Endothelial cell of umbilical vein (primary cell): ENCODE data around the gene ULBP1. TPM values are rescaled to one million over a fixed set of nuclear protein-coding genes. Genes with fewer than 3 reads are reported as not detected.

ENCODE experiments used
- BruUV-seq: library from RNA; stranded (reverse); fragments of 400-500 nt; replicated peaks from 2 replicates; lab custom pipeline; 2021; lab: Mats Ljungman, UMichigan
- CTCF ChIA-PET: fragments of 300-600, 350-600 bp; sonication (Branson Sonifier 250); formaldehyde crosslinking; loops from one replicate; lab custom pipeline; 2021; ENCODE audit warnings: antibody characterized with exemption, inconsistent platforms; lab: Charles Lee
- POLR2A ChIA-PET: fragments of 300-600, 350-600 bp; sonication (Branson Sonifier 250); formaldehyde crosslinking; loops from one replicate; lab custom pipeline; 2021; ENCODE audit warnings: antibody characterized with exemption, inconsistent platforms; lab: Charles Lee
- DNase-seq: peaks from one replicate; pipeline ENCODE4 v3.0.0-alpha.2; 2011; ENCODE audit warnings: low read depth, low spot score
- FAIRE-seq: peaks from 2 replicates; lab custom pipeline; 2011; peaks lifted over from hg19 to GRCh38; lab: Jason Lieb, UNC
- H2AFZ ChIP-seq: 2 replicates; pipeline ENCODE4 v1.6.0; 2012; ENCODE audit warnings: low read depth, low read length, control low read depth, inconsistent platforms
- H3K27ac ChIP-seq: 2 replicates; pipeline ENCODE4 v1.5.1; 2011; ENCODE audit warnings: low read depth, mild to moderate bottlenecking, control low read depth, low read length, moderate library complexity; ENCODE audit not compliant: insufficient read depth
- H3K27me3 ChIP-seq, 2 experiments: 2 replicates each; pipeline versions ENCODE4 v1.6.0 to v1.6.1; 2011; ENCODE audit warnings: low read length in 2 of 2, mixed read lengths in 1 of 2; ENCODE audit not compliant: control insufficient read depth in 2 of 2, insufficient read depth in 2 of 2
- H3K36me3 ChIP-seq, 2 experiments: 2 replicates in 1 of 2; 3 replicates in 1 of 2; pipeline ENCODE4 v1.5.1; 2011; ENCODE audit warnings: low read length in 2 of 2, mild to moderate bottlenecking in 1 of 2, moderate library complexity in 1 of 2; ENCODE audit not compliant: control insufficient read depth in 2 of 2, insufficient read depth in 2 of 2; ENCODE audit errors: extremely low read depth in 1 of 2
- H3K4me1 ChIP-seq: 3 replicates; pipeline ENCODE4 v1.5.1; 2011; ENCODE audit warnings: mild to moderate bottlenecking, low read length; ENCODE audit not compliant: control insufficient read depth, insufficient read depth; ENCODE audit errors: extremely low read depth
- H3K4me2 ChIP-seq: 2 replicates; pipeline ENCODE4 v1.6.1; 2011; ENCODE audit warnings: low read length, control low read depth, mixed read lengths; ENCODE audit not compliant: insufficient read depth
- H3K4me3 ChIP-seq, 3 experiments: fragments of 200-600 bp in 1 of 3; sonication (generic), shearing (Covaris generic) in 1 of 3; replicated peaks in 1 of 3; 2 replicates each; pipeline ENCODE4 v1.5.1; 2011 to 2016; ENCODE audit warnings: control low read depth in 3 of 3, low read length in 3 of 3, mild to moderate bottlenecking in 2 of 3, inconsistent platforms in 1 of 3, low read depth in 1 of 3, moderate library complexity in 1 of 3; ENCODE audit not compliant: insufficient read depth in 1 of 3
- H3K79me2 ChIP-seq: 2 replicates; pipeline ENCODE4 v1.6.0; 2012; ENCODE audit warnings: low read length, inconsistent platforms; ENCODE audit not compliant: control insufficient read depth, insufficient read depth
- H3K9ac ChIP-seq: replicated peaks from 2 replicates; pipeline ENCODE3; 2011; ENCODE audit warnings: low read length, control low read depth; ENCODE audit not compliant: insufficient read depth; ENCODE audit errors: extremely low read depth
- H3K9me1 ChIP-seq: replicated peaks from 3 replicates; pipeline ENCODE4 v1.6.0; 2011; ENCODE audit warnings: mild to moderate bottlenecking, low read length; ENCODE audit not compliant: control insufficient read depth, insufficient read depth; ENCODE audit errors: extremely low read depth
- H3K9me3 ChIP-seq: replicated peaks from 2 replicates; pipeline ENCODE4 v1.5.1; 2012; ENCODE audit warnings: low read length, inconsistent platforms; ENCODE audit not compliant: control insufficient read depth, insufficient read depth
- H4K20me1 ChIP-seq: replicated peaks from 2 replicates; pipeline ENCODE3; 2011; ENCODE audit warnings: mild to moderate bottlenecking, low read length; ENCODE audit not compliant: control insufficient read depth, insufficient read depth; ENCODE audit errors: extremely low read depth
- CTCF ChIP-seq, 2 donors: IDR thresholded peaks; 1 replicate in 1 of 2; 2 replicates in 1 of 2; pipeline ENCODE4 v1.5.1; 2011; ENCODE audit warnings: low read length in 2 of 2, mild to moderate bottlenecking in 2 of 2, moderate library complexity in 2 of 2, control low read depth in 1 of 2, inconsistent platforms in 1 of 2, low read depth in 1 of 2; ENCODE audit not compliant: insufficient read depth in 1 of 2; ENCODE audit errors: extremely low read depth in 1 of 2
- EZH2 ChIP-seq: IDR thresholded peaks from 2 replicates; pipeline ENCODE4 v1.6.1; 2012; ENCODE audit warnings: borderline replicate concordance, low read depth, mild to moderate bottlenecking, moderate library complexity, low read length, inconsistent platforms; ENCODE audit not compliant: severe bottlenecking
- FOS ChIP-seq: IDR thresholded peaks from 2 replicates; pipeline ENCODE4 v1.6.1; 2011; ENCODE audit warnings: mild to moderate bottlenecking, low read length, moderate library complexity, borderline replicate concordance; ENCODE audit not compliant: insufficient read depth
- GATA2 ChIP-seq: IDR thresholded peaks from 2 replicates; pipeline ENCODE4 v1.7.0; 2011; ENCODE audit warnings: low read depth, mild to moderate bottlenecking, moderate library complexity, mixed read lengths, low read length; ENCODE audit not compliant: insufficient read length, insufficient read depth
- JUN ChIP-seq: IDR thresholded peaks from 2 replicates; pipeline ENCODE4 v1.6.1; 2011; ENCODE audit warnings: borderline replicate concordance, low read depth; ENCODE audit not compliant: insufficient read length, insufficient read depth
- MAX ChIP-seq: IDR thresholded peaks from 2 replicates; pipeline ENCODE4 v1.6.1; 2011; ENCODE audit not compliant: insufficient read depth, insufficient read length
- MYC ChIP-seq: IDR thresholded peaks from one replicate; pipeline ENCODE4 v1.6.1; 2011; ENCODE audit warnings: mild to moderate bottlenecking, low read depth, low read length
- POLR2A ChIP-seq: IDR thresholded peaks from 2 replicates; pipeline ENCODE4 v1.6.1; 2012; ENCODE audit warnings: low read depth, mild to moderate bottlenecking, control low read depth, low read length
- POLR2AphosphoS5 ChIP-seq: IDR thresholded peaks from 2 replicates; pipeline ENCODE4 v1.6.1; 2012; ENCODE audit warnings: low read depth, mild to moderate bottlenecking, control low read depth, low read length, moderate library complexity; ENCODE audit not compliant: insufficient read depth
- dilution Hi-C: fragments of 300-500 bp; cut with MboI; formaldehyde crosslinking; loops from one replicate; pipeline ENCODE4 v1.15.0; 2019; ENCODE audit warnings: low sequenced_read_pairs; ENCODE audit not compliant: extremely low pct_ligation_motif_present
- intact Hi-C: fragments of 100-400 bp; cut with micrococcal nuclease; formaldehyde crosslinking; loops from one replicate; pipeline ENCODE4 v1.10.0; 2022
- polyA plus RNA-seq, 4 experiments: library from polyadenylated mRNA; depleted of rRNA in 3 of 4; stranded (reverse) in 3 of 4; unstranded in 1 of 4; fragments of >200 nt; gene quantifications; 2 replicates each; pipeline versions ENCODE4 v1.2.1 to v1.2.3, GENCODE V29; 2011 to 2012; ENCODE audit warnings: missing spikeins in 1 of 4
- total RNA-seq: library from RNA; stranded (reverse); gene quantifications from 2 replicates; pipeline ENCODE4 v1.2.3, GENCODE V29; 2021

Gene ULBP1
- total and polyA plus RNA-seq, 2 donors (not counting 3 experiments of a cell fraction or from before 2014, with no cell fraction given), result 0.33 to 1.4 TPM

- CTCF ChIA-PET, result no interaction called here
- Histone ChIP-seq H3K4me1 (no peaks in the 10 kb centered on the region), H3K9me3 (no peaks in the 10 kb centered on the region), H3K27ac (no peak overlapping the region), H3K9ac (no peak overlapping the region), H2AFZ (no peak overlapping the region), H3K79me2 (no peaks in the 10 kb centered on the region), H3K4me2 (no peak overlapping the region), H3K4me3 (no peak overlapping the region), H3K27me3 (peaks cover 39 to 47% of the 10 kb centered on the region in 2 experiments), H4K20me1 (no peaks in the 10 kb centered on the region), H3K9me1 (no peaks in the 10 kb centered on the region), H3K36me3 (no peaks in the 10 kb centered on the region)
- dilution Hi-C loops (no loop called here), intact Hi-C loops (no loop called here)
- no TSS peak for BruUV-seq
- TF ChIP-seq GATA2, result no peak
- no peak for TF ChIP-seq POLR2AphosphoS5
- TF ChIP-seq CTCF (IDR thresholded peaks at IDR 0.05; ENCODE audit: extremely low read depth in 1 of 2, insufficient read depth in 1 of 2, low read depth in 1 of 2, low read length in 2 of 2), result no peak
- no peak for TF ChIP-seq POLR2A
- TF ChIP-seq EZH2, result no peak
- TF ChIP-seq MAX, result no peak
- no peak for TF ChIP-seq JUN
- no peak for TF ChIP-seq MYC
- no peak for TF ChIP-seq FOS
- FAIRE-seq (no peak), DNase-seq (no peak)
- POLR2A ChIA-PET, result no interaction called here
Observed at GRCh38 chr6:149979293-149979692, 15.6 kb downstream of the ULBP1 start.
